Activated CD8-positive, alpha-beta memory T cell treated with anti-CD3 and anti-CD28 coated beads, Interleukin-2, amount 50 U/mL, for 48 hours (primary cell): Measurements from ENCODE around the gene CCDC71L.

Experiments used
- DNase-seq: peaks from one replicate; pipeline ENCODE4 v3.0.0-alpha.2; 2020

The CCDC71L gene

GRCh38 chr7:106658316-106659165 lies 2.4 kb downstream of the CCDC71L start:
- no peak for DNase-seq

GRCh38 chr7:106657085-106657991 lies 3.6 kb downstream of the CCDC71L start:
- no peak for DNase-seq

GRCh38 chr7:106655703-106656498 lies 5.1 kb downstream of the CCDC71L start:
- DNase-seq, result no peak

- DNase-seq, result no peak
Measured at GRCh38 chr7:106653488-106653887, 7.5 kb downstream of the CCDC71L start.

GRCh38 chr7:106652909-106653308 lies 8.0 kb downstream of the CCDC71L start:
- no peak for DNase-seq

- no peak for DNase-seq
Measured at GRCh38 chr7:106652092-106652491, 8.9 kb downstream of the CCDC71L start.

- DNase-seq, result no peak
Measured at GRCh38 chr7:106646256-106646655, 14.7 kb downstream of the CCDC71L start.

GRCh38 chr7:106644999-106645398 lies 16.0 kb downstream of the CCDC71L start:
- no peak for DNase-seq

GRCh38 chr7:106643216-106644000 lies 17.6 kb downstream of the CCDC71L start:
- DNase-seq, result no peak

GRCh38 chr7:106641416-106641815 lies 19.5 kb downstream of the CCDC71L start:
- no peak for DNase-seq

- DNase-seq, result no peak
Measured at GRCh38 chr7:106640368-106641141, 20.4 kb downstream of the CCDC71L start.

- DNase-seq, result no peak
Measured at GRCh38 chr7:106639476-106640334, 21.3 kb downstream of the CCDC71L start.

- no peak for DNase-seq
Measured at GRCh38 chr7:106635411-106635810, 25.5 kb downstream of the CCDC71L start.

GRCh38 chr7:106634958-106635357 lies 26.0 kb downstream of the CCDC71L start:
- no peak for DNase-seq

GRCh38 chr7:106630648-106631047 lies 30.3 kb downstream of the CCDC71L start:
- DNase-seq, result no peak

GRCh38 chr7:106629516-106629915 lies 31.4 kb downstream of the CCDC71L start:
- DNase-seq, result no peak

- DNase-seq, result no peak
Measured at GRCh38 chr7:106626376-106627164, 34.4 kb downstream of the CCDC71L start.

- DNase-seq, result no peak
Measured at GRCh38 chr7:106625678-106626301, 35.2 kb downstream of the CCDC71L start.

GRCh38 chr7:106623853-106624252 lies 37.1 kb downstream of the CCDC71L start:
- no peak for DNase-seq
